ENCODE data around the gene SLMAP. TPM values are rescaled to one million over a fixed set of nuclear protein-coding genes. Genes with fewer than 3 reads are reported as not detected.

The SLMAP gene
- total RNA-seq, 1 donor from 2014 or later: 57.1 TPM

GRCh38 chr3:57951066-57951882 is 195.2 kb downstream of the SLMAP start:
- Mint-ChIP-seq H3K27ac (no peak overlapping the region), H3K4me3 (no peak overlapping the region), H3K4me1 (no peaks in the 10 kb centered on the region), H3K27me3 (peaks cover 11% of the 10 kb centered on the region), H3K36me3 (ENCODE audit: low read depth) (no peaks in the 10 kb centered on the region), H3K9me3 (no peaks in the 10 kb centered on the region)
- ChIA-PET CTCF (no interaction called here), POLR2A (no interaction called here)
- ATAC-seq (ENCODE audit: low read depth) (no peak), DNase-seq (no peak)
- no peak for TF ChIP-seq CTCF (IDR thresholded peaks at IDR 0.05)
- intact Hi-C loops (cut with micrococcal nuclease): no loop called here

GRCh38 chr3:57952208-57952631 is 196.1 kb downstream of the SLMAP start:
- Mint-ChIP-seq H3K36me3 (ENCODE audit: low read depth) (no peaks in the 10 kb centered on the region), H3K27me3 (peaks cover 11% of the 10 kb centered on the region), H3K4me1 (no peaks in the 10 kb centered on the region), H3K27ac (no peak overlapping the region), H3K4me3 (no peak overlapping the region), H3K9me3 (no peaks in the 10 kb centered on the region)
- intact Hi-C loops (cut with micrococcal nuclease): no loop called here
- DNase-seq: no peak
- ChIA-PET CTCF (no interaction called here), POLR2A (no interaction called here)
- ATAC-seq (ENCODE audit: low read depth): no peak
- TF ChIP-seq CTCF (IDR thresholded peaks at IDR 0.05): no peak

GRCh38 chr3:57952651-57953050 is 196.5 kb downstream of the SLMAP start:
- ChIA-PET CTCF (no interaction called here), POLR2A (no interaction called here)
- ATAC-seq (ENCODE audit: low read depth): no peak
- Mint-ChIP-seq H3K27ac (no peak overlapping the region), H3K27me3 (peaks cover 9% of the 10 kb centered on the region), H3K36me3 (ENCODE audit: low read depth) (no peaks in the 10 kb centered on the region), H3K9me3 (no peaks in the 10 kb centered on the region), H3K4me3 (no peak overlapping the region), H3K4me1 (no peaks in the 10 kb centered on the region)
- intact Hi-C loops (cut with micrococcal nuclease): no loop called here
- no peak for TF ChIP-seq CTCF (IDR thresholded peaks at IDR 0.05)
- DNase-seq: no peak

- Mint-ChIP-seq H3K4me1 (peaks cover 3% of the 10 kb centered on the region), H3K9me3 (no peaks in the 10 kb centered on the region), H3K27me3 (no peaks in the 10 kb centered on the region), H3K4me3 (no peak overlapping the region), H3K36me3 (ENCODE audit: low read depth) (no peaks in the 10 kb centered on the region), H3K27ac (no peak overlapping the region)
- ATAC-seq (ENCODE audit: low read depth) (no peak), DNase-seq (no peak)
- no peak for TF ChIP-seq CTCF (IDR thresholded peaks at IDR 0.05)
- POLR2A ChIA-PET: no interaction called here
- CTCF ChIA-PET: no interaction called here
- intact Hi-C loops (cut with micrococcal nuclease): no loop called here
Observed at GRCh38 chr3:57953576-57953975, 197.5 kb downstream of the SLMAP start.

GRCh38 chr3:57956119-57956832 is 200.2 kb downstream of the SLMAP start:
- Mint-ChIP-seq H3K9me3 (no peaks in the 10 kb centered on the region), H3K4me3 (no peak overlapping the region), H3K27me3 (no peaks in the 10 kb centered on the region), H3K27ac (no peak overlapping the region), H3K36me3 (ENCODE audit: low read depth) (no peaks in the 10 kb centered on the region), H3K4me1 (peaks cover 19% of the 10 kb centered on the region)
- DNase-seq (no peak), ATAC-seq (ENCODE audit: low read depth) (no peak)
- CTCF ChIA-PET: no interaction called here
- TF ChIP-seq CTCF (IDR thresholded peaks at IDR 0.05): no peak
- POLR2A ChIA-PET: no interaction called here
- intact Hi-C loops (cut with micrococcal nuclease): no loop called here

All from activated B cell treated with CpG ODN at 0.5 μM for 24 hours (primary cell).